ENCODE data around the gene TRMT10C. TPM values are rescaled to one million over a fixed set of nuclear protein-coding genes. Genes with fewer than 3 reads are reported as not detected.

The TRMT10C gene
- total and polyA plus RNA-seq, 2 donors: 20.4 to 32.5 TPM

Small RNAs within 50 kb of the gene (small RNA-seq; reads per million reads assigned to genes)
- gene RNU6-1256P: not detected

Other genes with a start within 250 kb of the TRMT10C start
- gene IMPG2, start 241.3 kb upstream of the TRMT10C start, total RNA-seq: 2.3 TPM
- gene IMPG2, start 241.3 kb upstream of the TRMT10C start, polyA plus RNA-seq: 0.16 TPM
- 136 TPM for gene SENP7, start 48.7 kb upstream of the TRMT10C start, total RNA-seq
- 13.1 TPM for gene SENP7, start 48.7 kb upstream of the TRMT10C start, polyA plus RNA-seq
- 208 TPM for gene PCNP, start 12.3 kb downstream of the TRMT10C start, total RNA-seq
- 147 TPM for gene PCNP, start 12.3 kb downstream of the TRMT10C start, polyA plus RNA-seq
- 41.1 TPM for gene ZBTB11, start 115.3 kb downstream of the TRMT10C start, total RNA-seq
- 9.0 TPM for gene ZBTB11, start 115.3 kb downstream of the TRMT10C start, polyA plus RNA-seq
- gene RPL24, start 124.8 kb downstream of the TRMT10C start, total RNA-seq: 2,278 TPM
- gene RPL24, start 124.8 kb downstream of the TRMT10C start, polyA plus RNA-seq: 1,322 TPM
- 34.4 TPM for gene CEP97, start 162.7 kb downstream of the TRMT10C start, total RNA-seq
- 3.4 TPM for gene CEP97, start 162.7 kb downstream of the TRMT10C start, polyA plus RNA-seq
- gene NXPE3, start 217.3 kb downstream of the TRMT10C start, total RNA-seq: 9.3 TPM
- gene NXPE3, start 217.3 kb downstream of the TRMT10C start, polyA plus RNA-seq: 12.3 TPM